GM21529 (cell line): Measurements from ENCODE around the gene ST8SIA1.

Experiments
- ATAC-seq: cut with Tn5 transposase; IDR thresholded peaks from one replicate; pipeline ENCODE4 v1.9.1; 2021; ENCODE audit not compliant: unreplicated experiment

The ST8SIA1 gene

GRCh38 chr12:22283508-22283907 is 51.0 kb downstream of the ST8SIA1 start:
- ATAC-seq = no peak

- ATAC-seq = no peak
Measured at GRCh38 chr12:22283006-22283506, 51.5 kb downstream of the ST8SIA1 start.

- ATAC-seq = no peak
Measured at GRCh38 chr12:22282283-22282682, 52.2 kb downstream of the ST8SIA1 start.

DNA sequence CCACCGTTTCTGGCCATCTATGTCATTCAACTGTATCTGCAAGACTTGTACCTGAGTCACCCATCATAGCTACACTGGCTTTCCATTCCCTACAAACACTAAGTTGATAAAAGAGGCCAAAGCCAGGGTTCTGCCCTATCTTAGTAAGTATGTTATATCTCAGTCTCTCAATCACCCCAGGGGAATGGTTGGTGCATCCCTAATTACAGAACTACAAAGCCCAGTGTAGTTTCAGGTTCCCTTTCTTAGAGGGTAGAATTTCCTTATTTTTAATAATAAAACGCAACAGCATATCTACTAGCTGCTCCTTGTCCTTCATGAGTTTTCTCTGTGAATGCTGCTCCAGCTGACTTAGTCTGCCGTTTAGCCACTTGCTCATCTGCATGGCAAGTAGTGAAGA is 57.6 kb downstream of the ST8SIA1 start:
- no peak for ATAC-seq

GRCh38 chr12:22276313-22276712 is 58.2 kb downstream of the ST8SIA1 start:
- no peak for ATAC-seq

GRCh38 chr12:22275843-22276242 is 58.7 kb downstream of the ST8SIA1 start:
- no peak for ATAC-seq

DNA sequence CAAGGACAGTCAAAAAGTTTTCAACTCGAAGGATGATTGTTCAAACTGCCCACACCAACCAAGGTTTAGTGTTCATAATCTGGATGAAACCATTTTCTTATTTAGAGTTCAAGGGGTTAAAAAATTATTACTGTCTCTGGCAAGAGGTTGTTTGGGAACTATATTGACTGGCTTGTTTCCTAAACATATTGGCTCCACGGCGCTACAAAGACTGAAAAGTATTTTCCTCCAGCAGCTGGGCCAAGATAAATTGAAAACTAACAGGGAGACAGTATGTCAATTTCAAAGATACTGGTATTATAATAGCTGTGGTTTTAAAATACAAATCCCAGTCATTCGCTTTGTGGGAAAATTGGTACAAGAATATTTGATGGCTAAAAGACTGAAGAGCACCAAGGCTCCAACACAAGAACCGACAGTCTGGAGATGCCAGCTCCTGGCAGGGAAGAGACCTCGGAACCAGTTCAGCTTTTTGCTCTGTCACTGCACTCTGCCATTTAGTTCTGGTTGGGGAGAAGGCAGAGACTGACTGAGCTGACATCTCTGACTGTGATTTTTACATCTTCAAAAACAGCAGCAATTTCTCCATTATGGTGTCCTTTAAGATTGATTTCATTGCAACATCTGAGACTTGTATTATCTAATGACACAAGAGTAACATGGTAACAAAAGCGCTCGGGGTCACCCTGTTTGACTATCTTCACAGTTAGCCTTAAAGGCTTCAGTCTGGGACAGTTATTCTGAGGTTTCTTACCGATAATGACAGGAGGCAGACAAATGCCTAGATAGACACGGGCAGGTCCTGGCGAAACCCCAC is 62.0 kb downstream of the ST8SIA1 start:
- no peak for ATAC-seq

DNA sequence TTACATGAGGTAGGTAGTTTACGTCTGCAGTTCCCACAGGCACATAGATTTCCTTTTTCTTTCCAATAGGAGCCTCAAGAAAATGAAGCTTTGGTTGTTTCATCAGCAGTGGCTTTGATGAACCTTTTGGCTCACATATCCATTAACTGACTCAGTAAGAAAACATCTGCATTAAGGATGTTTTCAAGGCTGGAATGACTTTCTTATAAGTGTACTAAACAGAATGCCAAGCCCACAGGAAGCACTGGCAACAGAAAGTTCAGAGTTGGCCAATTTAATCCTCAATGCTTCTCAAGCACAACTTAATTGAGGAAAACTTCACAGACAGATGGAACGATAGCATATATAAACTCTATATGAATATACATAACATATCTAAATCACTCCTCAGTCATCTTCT is 63.5 kb downstream of the ST8SIA1 start:
- no peak for ATAC-seq

DNA sequence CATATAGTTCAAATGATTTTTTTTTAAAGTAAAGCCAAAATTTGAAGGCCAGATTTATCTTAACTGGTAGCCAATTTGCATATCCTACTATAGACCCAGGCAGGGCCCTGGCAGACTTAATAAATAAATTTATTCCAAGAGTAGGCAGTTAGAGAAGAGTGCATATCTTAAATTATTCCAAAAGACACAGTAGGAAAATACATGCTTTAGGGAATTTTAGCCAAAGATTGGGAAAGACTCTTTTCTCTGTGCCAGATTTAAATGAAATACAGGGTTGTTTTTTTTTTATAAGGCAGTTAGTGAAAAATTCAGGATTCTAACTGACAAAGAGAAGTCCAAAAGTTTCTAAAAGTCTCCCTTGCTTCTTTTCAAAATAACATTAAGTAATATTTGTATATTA is 65.5 kb downstream of the ST8SIA1 start:
- ATAC-seq = no peak

GRCh38 chr12:22268406-22268805 is 66.1 kb downstream of the ST8SIA1 start:
- ATAC-seq = no peak

- no peak for ATAC-seq
Measured at GRCh38 chr12:22266101-22266500, 68.4 kb downstream of the ST8SIA1 start.

- no peak for ATAC-seq
Measured at GRCh38 chr12:22264380-22264779, 70.1 kb downstream of the ST8SIA1 start.

- no peak for ATAC-seq
Measured at GRCh38 chr12:22262309-22262708, 72.2 kb downstream of the ST8SIA1 start.

- ATAC-seq = no peak
Measured at GRCh38 chr12:22257100-22257499, 77.4 kb downstream of the ST8SIA1 start.

GRCh38 chr12:22256605-22257004 is 77.9 kb downstream of the ST8SIA1 start:
- no peak for ATAC-seq

- ATAC-seq = no peak
Measured at GRCh38 chr12:22256041-22256441, 78.5 kb downstream of the ST8SIA1 start.

DNA sequence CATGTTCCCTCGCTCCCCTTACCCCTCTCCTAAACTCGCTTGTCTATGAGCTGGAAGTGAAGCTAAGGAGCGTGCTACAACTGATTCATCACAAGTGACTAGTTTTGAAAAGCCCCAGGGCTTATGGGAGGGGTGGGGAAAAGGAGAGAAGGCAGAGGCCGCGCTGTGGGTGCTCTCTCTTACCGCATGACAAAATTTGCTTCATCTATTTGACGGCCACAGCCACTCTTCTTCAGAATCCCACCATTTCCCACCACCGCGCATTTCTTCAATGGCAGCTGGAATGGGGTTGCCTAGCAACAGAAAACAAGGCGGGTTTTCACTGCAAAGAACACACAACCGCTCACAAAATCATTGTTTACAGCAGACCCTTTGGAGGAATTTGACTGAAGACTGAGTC is 79.4 kb downstream of the ST8SIA1 start:
- no peak for ATAC-seq

DNA sequence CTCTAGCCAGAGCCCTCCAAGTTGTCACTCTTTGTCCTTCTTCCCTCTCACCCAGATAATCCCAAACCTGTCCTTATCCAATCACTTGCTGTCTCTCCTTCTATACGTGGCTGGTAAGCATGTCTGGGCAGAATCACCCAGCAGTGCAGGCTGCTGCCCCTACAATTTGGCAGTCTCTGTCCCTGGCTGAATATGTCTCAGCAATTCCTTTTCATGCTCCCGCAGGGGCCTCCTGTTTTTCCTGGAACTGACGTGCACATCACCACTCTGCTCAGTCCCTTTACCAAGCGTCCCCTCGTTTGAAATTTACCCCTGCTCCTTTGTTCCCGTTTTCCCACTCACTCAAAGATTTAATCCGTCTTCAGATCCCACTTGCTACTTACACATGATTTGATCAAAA is 80.0 kb downstream of the ST8SIA1 start:
- no peak for ATAC-seq

DNA sequence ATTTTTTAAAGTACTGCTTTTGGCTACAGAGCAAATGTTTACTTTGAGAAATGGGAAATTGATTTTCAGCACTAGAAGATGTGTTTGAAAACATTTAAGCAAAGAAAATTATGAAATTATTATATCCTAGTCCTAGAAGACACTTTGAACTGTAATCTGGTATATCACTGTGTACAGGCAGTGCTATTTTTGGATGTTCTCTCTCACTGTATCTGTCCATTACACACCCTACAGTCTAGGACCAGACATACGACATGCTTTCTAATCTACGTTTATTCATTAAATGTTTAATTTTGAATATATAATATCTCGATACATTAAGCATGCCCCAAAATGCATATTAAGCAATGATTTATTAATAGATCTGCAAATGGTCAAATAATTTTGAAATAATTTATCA is 82.5 kb downstream of the ST8SIA1 start:
- ATAC-seq = no peak

DNA sequence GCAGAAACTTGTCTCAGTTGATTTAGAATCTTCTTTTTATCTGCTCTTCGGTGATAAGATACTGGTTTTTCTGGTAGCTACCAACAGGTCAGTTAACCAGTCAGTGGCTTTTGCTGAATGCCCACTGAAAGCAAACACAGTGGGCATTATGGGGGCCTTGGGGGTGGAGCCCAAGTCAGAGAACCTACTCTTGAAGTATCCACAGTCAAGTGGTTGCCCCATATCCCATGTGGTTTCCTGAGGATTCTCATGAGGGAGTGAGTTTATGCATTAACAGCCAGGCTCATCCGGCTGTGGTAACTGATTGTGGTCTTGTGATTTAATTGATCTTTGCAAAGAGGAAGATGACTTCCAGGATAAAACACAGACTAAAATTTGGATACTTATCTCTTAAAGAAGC is 83.7 kb downstream of the ST8SIA1 start:
- no peak for ATAC-seq

DNA sequence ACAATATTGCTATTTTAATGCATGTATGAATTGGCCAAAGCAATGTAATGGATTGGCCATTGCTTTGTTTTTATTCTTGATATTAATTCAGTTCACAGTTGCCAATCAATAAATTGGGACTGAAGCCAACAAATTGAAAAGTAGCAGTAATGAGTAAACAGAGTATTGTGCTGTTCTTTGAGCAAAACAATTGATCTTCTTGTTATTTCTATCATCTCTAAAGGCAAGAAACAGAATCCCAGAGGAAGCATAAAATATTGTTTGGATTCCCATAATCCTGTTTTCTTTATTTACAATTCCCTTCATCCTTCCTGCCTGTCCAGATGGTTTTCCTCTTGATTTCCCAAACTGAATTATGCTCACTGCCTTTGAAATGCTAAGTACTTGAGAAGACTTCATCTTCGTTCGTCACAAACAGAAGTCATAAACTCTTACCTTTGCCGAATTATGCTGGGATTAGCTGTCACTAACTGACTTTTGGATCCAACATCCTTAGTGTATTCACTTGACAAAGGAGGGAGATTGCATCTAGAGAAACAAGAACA is 85.9 kb downstream of the ST8SIA1 start:
- no peak for ATAC-seq

- ATAC-seq = no peak
Measured at GRCh38 chr12:22248121-22248520, 86.4 kb downstream of the ST8SIA1 start.
